GM18951 (cell line): ENCODE data around the gene GRIK4.

ENCODE experiments used
- POLR2A ChIP-seq: IDR thresholded peaks from 4 replicates; pipeline ENCODE4 v1.6.1; 2011; ENCODE audit warnings: mild to moderate bottlenecking; ENCODE audit not compliant: insufficient read length, insufficient read depth; ENCODE audit errors: extremely low read depth
- in situ Hi-C: fragments of 300-500 bp; cut with MboI; formaldehyde crosslinking; loops from one replicate; pipeline ENCODE4 v1.12.0; 2022; ENCODE audit warnings: low sequenced_read_pairs, mixed read lengths, inconsistent platforms; ENCODE audit not compliant: unreplicated experiment

Gene GRIK4

GRCh38 chr11:120494595-120494994 lies 17.0 kb upstream of the GRIK4 start:
- no peak for TF ChIP-seq POLR2A
- in situ Hi-C loops, result no loop called here

GRCh38 chr11:120499088-120499487 lies 12.5 kb upstream of the GRIK4 start:
- in situ Hi-C loops, result no loop called here
- TF ChIP-seq POLR2A, result no peak

- in situ Hi-C loops, result loop anchor here (10.0 kb wide), 1 partner anchor 455 kb away; no protein-coding TSS in a partner anchor
- TF ChIP-seq POLR2A, result no peak
Measured at GRCh38 chr11:120499859-120500258, 11.7 kb upstream of the GRIK4 start.

GRCh38 chr11:120500414-120501071 lies 11.0 kb upstream of the GRIK4 start:
- in situ Hi-C loops, result loop anchor here (10.0 kb wide), 1 partner anchor 454 kb away; no protein-coding TSS in a partner anchor
- no peak for TF ChIP-seq POLR2A

- no peak for TF ChIP-seq POLR2A
- in situ Hi-C loops, result loop anchor here (10.0 kb wide), 1 partner anchor 453 kb away; no protein-coding TSS in a partner anchor
Measured at GRCh38 chr11:120501440-120501839, 10.1 kb upstream of the GRIK4 start.

GRCh38 chr11:120501976-120502755 lies 9.4 kb upstream of the GRIK4 start:
- in situ Hi-C loops, result loop anchor here (10.0 kb wide), 1 partner anchor 453 kb away; no protein-coding TSS in a partner anchor

GRCh38 chr11:120503529-120503928 lies 8.0 kb upstream of the GRIK4 start:
- in situ Hi-C loops, result loop anchor here (10.0 kb wide), 1 partner anchor 451 kb away; no protein-coding TSS in a partner anchor

More at GRCh38 chr11:120501976-120502755, 9.4 kb upstream of the GRIK4 start:
- TF ChIP-seq POLR2A, result no peak

GRCh38 chr11:120505801-120506425 lies 5.6 kb upstream of the GRIK4 start:
- in situ Hi-C loops, result loop anchor here (5.0 to 10.0 kb wide), 2 partner anchors 181 to 449 kb away; no protein-coding TSS in a partner anchor
- TF ChIP-seq POLR2A, result no peak

- in situ Hi-C loops, result loop anchor here (5.0 to 10.0 kb wide), 3 partner anchors 178 to 445 kb away; no protein-coding TSS in a partner anchor
Measured at GRCh38 chr11:120509346-120510053, 2.0 kb upstream of the GRIK4 start.

GRCh38 chr11:120510406-120511115 lies 987 bp upstream of the GRIK4 start:
- in situ Hi-C loops, result loop anchor here (10.0 kb wide), 1 partner anchor 424 kb away; no protein-coding TSS in a partner anchor
- TF ChIP-seq POLR2A, result no peak

More at GRCh38 chr11:120509346-120510053, 2.0 kb upstream of the GRIK4 start:
- TF ChIP-seq POLR2A, result no peak

GRCh38 chr11:120511820-120512738 lies 531 bp downstream of the GRIK4 start:
- no peak for TF ChIP-seq POLR2A
- in situ Hi-C loops, result loop anchor here (10.0 kb wide), 1 partner anchor 423 kb away; no protein-coding TSS in a partner anchor
